ENCODE measurements around the gene CTAGE6.
"Not testable (repeated sequence)": the region's sequence is repeated elsewhere in the genome, so short reads cannot be mapped to it uniquely, and the experiment has no call there.

The CTAGE6 gene

GRCh38 chr7:143757596-143757995, at the start of gene CTAGE6:
CTAGE6 (minus strand) TSS chr7:143757696; CDS start chr7:143757658, 38 bp downstream.
- not testable (repeated sequence) for DNase-seq (ENCODE audit: low read depth, low spot score)

DNA sequence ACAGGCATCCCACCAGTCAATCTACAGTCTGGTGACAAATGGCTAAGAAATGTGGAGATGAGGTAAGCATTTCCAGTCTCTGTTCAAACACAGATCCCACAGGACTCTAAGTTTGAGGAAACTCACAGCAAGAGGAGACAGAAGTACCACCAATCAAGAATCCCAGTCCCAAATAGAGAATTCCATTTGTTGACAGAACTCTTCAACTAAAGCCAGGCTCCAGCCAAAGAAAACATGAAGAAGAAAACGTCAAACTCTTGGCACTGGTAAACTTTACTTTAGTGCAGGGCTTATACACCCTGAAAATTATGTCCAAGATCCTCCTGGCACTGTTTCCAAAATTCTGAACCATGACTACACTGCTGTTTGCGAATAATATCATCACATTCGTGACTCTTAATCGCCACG, 49.2 kb upstream of the CTAGE6 start:
- DNase-seq (ENCODE audit: low read depth, low spot score) = not testable (repeated sequence)

- DNase-seq (ENCODE audit: low read depth, low spot score) = not testable (repeated sequence)
These were observed 40.4 kb upstream of the CTAGE6 start for GRCh38 chr7:143797896-143798290.

- DNase-seq (ENCODE audit: low read depth, low spot score) = not testable (repeated sequence)
These were observed 39.8 kb upstream of the CTAGE6 start for GRCh38 chr7:143797119-143797895.

- not testable (repeated sequence) for DNase-seq (ENCODE audit: low read depth, low spot score)
These were observed 38.2 kb upstream of the CTAGE6 start for GRCh38 chr7:143795653-143796052.

GRCh38 chr7:143792633-143793032, 35.1 kb upstream of the CTAGE6 start:
- not testable (repeated sequence) for DNase-seq (ENCODE audit: low read depth, low spot score)

DNA sequence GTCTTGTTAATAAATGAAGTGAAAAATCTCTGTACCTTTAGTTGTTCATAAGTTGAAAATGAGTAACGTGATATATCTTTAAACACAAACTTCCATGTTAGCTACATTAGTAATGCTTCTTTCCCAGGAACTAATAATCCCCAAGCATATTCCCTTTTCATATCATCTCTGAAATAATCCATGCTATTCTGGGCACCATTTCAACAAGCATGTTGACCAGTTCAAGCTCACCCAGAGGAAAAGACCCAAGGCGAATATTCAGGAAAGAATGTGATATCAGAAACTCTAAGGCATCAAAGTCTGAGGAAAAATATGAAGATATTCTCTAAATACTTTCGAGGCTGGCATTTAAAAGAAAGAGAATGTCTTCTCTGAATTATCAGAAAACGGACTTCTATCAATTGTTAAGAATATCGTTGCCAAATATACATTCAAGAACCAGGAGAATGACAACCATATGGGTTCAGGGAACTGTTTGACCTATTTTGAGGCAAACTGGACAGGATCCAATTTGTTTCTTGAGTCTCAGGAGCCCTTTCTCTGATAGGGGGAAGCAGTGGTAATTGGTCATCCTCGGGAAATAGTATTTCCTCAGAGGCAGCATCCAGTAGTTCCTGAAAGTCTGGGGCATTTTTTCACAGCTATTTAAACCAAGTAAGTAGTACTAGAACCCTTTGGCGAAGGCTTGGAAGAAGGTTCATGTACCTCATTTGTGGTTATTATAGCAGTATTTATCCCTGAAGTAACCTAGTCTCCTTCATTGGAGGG, 28.1 kb upstream of the CTAGE6 start:
- DNase-seq (ENCODE audit: low read depth, low spot score) = not testable (repeated sequence)

GRCh38 chr7:143779591-143779990, 22.1 kb upstream of the CTAGE6 start:
- not testable (repeated sequence) for DNase-seq (ENCODE audit: low read depth, low spot score)

- not testable (repeated sequence) for DNase-seq (ENCODE audit: low read depth, low spot score)
These were observed 15.4 kb upstream of the CTAGE6 start for GRCh38 chr7:143772738-143773468.

GRCh38 chr7:143767531-143767930, 10.0 kb upstream of the CTAGE6 start:
- not testable (repeated sequence) for DNase-seq (ENCODE audit: low read depth, low spot score)

DNA sequence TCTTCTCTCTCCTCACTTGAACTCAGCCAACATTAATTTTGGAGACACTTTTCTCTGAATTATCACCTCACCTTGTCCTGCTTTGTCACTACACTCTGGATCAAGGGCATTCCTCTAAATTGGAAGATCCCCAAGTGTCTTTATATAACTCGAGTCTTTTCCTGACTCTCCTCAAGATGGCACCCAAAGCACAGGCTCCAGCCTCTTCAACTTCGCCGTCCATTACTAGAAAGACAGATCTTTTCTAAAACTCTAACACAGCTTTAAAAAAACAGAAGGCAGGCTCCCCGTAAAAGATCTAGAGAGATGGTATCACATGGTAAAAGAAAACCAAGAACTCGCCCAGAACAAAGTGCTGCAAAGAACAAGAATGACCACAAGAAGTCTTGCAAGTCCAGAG, 8.2 kb upstream of the CTAGE6 start:
- DNase-seq (ENCODE audit: low read depth, low spot score) = not testable (repeated sequence)

DNA sequence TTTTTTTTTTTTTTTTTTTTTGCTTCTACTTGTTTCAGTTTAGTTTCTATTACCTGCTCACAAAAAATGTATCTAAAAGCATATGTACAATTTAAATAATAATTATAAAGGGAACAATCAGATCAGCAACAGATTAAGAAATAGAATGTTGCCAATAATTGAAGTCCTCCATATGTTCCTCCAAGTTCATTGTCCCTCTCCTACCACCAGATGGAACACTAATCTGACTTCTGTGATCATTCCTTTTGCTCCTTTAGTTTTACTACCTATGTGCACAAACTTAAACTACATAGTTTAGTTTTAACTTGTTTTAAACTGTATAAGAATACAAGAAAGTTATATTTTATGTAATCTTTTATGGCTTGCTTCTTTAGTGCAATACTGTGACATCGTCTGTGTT, 5.6 kb upstream of the CTAGE6 start:
- DNase-seq (ENCODE audit: low read depth, low spot score) = not testable (repeated sequence)

GRCh38 chr7:143745340-143745739, 12.2 kb downstream of the CTAGE6 start:
- not testable (repeated sequence) for DNase-seq (ENCODE audit: low read depth, low spot score)

DNA sequence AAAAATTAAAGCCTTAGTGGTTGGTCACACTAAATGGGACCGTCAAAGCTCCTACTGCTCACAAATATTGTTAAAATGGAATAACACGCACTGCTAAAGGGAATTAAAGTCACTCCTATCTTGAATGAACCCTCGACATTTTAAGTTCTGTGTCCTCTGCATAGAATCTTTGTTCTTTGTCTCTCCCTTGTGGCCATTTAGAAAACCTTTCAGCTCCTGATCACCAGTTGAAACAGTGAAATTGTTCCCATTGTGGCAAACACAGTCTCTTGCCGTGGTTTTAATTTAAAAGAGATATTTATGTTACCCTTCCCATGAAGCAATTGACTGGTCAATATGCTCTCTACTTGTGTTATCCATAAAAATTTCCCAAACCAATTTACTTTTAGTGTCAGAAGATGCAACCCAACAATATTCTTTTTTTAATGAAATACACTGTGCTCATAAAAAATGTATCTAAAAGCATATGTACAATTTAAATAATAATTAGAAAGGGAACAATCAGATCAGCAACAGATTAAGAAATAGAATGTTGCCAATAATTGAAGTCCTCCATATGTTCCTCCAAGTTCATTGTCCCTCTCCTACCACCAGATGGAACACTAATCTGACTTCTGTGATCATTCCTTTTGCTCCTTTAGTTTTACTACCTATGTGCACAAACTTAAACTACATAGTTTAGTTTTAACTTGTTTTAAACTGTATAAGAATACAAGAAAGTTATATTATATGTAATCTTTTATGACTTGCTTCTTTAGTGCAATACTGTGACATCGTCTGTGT, 20.3 kb downstream of the CTAGE6 start:
- not testable (repeated sequence) for DNase-seq (ENCODE audit: low read depth, low spot score)

DNA sequence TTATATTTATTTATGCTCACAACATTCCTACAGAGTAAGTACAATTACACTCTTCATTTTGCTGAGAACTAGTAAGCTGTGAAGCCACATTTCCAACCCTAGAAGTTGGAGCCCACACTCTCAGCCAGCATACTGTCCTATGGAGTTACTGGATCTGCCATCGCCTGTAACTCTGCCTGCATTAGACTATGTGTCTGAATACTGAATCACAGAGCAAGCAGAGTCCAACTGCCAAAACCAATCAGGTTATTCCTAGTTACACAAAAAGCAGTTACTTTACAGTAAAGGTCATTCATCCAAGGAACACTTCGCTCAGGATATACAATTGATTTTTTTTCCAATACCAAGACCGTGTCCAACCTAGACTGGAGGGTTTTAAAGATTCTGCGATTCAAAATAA, 21.5 kb downstream of the CTAGE6 start:
- no peak for DNase-seq (ENCODE audit: low read depth, low spot score)

GRCh38 chr7:143733876-143734275, 23.6 kb downstream of the CTAGE6 start:
- DNase-seq (ENCODE audit: low read depth, low spot score) = no peak

- no peak for DNase-seq (ENCODE audit: low read depth, low spot score)
These were observed 29.1 kb downstream of the CTAGE6 start for GRCh38 chr7:143728333-143728862.

- DNase-seq (ENCODE audit: low read depth, low spot score) = not testable (repeated sequence)
These were observed 29.9 kb downstream of the CTAGE6 start for GRCh38 chr7:143727561-143727960.

DNA sequence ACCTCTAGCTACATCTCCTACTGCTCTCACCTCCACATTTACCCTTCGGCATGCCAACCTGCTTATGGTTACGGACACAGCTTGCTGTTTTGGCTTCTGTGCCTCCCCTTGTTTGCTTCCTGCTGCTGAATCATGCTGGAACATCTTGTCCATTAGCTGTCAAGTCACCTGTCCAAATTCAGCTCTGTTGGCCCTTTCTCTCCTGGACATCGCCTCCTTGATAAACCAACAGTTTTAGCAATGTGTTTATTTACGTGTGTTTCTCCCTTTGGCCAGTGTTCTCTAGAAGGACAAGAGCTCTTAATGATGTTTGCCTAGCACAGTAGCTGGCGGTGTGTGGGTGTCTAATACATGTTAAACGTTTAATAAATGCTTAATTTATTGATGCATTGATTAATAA, 31.4 kb downstream of the CTAGE6 start:
- not testable (repeated sequence) for DNase-seq (ENCODE audit: low read depth, low spot score)

GRCh38 chr7:143720335-143720734, 37.2 kb downstream of the CTAGE6 start:
- DNase-seq (ENCODE audit: low read depth, low spot score) = not testable (repeated sequence)
